ENCODE results near the gene LRRC71.
A peak's percentile ranks its signal among the peaks of the same experiment; 100 is the strongest.

The LRRC71 gene

DNA sequence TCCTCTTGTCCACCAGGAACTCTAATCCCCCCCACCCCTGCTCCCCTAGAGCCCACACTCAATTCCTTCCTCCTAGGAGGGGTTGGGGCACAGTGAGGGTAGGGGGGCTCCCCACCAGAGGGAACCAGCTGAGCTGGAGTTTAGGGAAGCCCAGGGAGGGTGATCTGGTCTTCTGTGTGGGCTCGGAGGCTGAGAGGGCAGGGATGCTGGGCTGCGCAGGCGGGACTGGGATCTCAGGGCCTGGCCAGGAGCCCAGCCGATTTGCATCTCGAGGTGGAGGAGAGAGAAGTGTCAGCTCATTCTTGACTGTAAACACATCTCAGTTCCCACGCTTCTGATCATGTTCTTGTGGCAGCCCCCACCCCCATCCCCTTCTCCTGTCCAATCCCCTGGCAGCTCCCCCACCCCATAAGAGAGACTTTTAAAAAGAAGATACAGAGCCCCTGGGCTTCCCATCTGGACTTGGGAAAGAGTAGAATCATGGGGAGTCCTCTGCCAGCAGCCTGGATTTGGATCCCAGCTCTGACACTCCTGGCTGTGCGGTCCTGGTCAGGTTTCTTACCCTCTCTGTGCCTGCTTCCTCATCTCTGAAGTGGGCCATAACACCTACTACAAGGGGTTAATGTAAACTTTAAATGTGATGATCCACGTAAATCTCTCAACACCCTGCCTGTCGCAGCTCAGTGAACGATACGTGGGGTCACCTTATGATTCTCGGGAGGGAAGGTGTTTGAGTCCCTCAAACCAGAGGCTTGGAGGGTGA, 20.3 kb upstream of the LRRC71 start:
- H3K4me3 ChIP-seq (ENCODE audit: control insufficient read depth, low read depth, low read length): no peak overlapping the region
- peak; percentile 77 for DNase-seq (ENCODE audit: low read depth)
- TF ChIP-seq, protein P1, sequence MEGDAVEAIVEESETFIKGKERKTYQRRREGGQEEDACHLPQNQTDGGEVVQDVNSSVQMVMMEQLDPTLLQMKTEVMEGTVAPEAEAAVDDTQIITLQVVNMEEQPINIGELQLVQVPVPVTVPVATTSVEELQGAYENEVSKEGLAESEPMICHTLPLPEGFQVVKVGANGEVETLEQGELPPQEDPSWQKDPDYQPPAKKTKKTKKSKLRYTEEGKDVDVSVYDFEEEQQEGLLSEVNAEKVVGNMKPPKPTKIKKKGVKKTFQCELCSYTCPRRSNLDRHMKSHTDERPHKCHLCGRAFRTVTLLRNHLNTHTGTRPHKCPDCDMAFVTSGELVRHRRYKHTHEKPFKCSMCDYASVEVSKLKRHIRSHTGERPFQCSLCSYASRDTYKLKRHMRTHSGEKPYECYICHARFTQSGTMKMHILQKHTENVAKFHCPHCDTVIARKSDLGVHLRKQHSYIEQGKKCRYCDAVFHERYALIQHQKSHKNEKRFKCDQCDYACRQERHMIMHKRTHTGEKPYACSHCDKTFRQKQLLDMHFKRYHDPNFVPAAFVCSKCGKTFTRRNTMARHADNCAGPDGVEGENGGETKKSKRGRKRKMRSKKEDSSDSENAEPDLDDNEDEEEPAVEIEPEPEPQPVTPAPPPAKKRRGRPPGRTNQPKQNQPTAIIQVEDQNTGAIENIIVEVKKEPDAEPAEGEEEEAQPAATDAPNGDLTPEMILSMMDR (conservative IDR thresholded peaks at IDR 0.05; ENCODE audit: control insufficient read depth, insufficient read depth, low read depth, low read length): no peak

DNA sequence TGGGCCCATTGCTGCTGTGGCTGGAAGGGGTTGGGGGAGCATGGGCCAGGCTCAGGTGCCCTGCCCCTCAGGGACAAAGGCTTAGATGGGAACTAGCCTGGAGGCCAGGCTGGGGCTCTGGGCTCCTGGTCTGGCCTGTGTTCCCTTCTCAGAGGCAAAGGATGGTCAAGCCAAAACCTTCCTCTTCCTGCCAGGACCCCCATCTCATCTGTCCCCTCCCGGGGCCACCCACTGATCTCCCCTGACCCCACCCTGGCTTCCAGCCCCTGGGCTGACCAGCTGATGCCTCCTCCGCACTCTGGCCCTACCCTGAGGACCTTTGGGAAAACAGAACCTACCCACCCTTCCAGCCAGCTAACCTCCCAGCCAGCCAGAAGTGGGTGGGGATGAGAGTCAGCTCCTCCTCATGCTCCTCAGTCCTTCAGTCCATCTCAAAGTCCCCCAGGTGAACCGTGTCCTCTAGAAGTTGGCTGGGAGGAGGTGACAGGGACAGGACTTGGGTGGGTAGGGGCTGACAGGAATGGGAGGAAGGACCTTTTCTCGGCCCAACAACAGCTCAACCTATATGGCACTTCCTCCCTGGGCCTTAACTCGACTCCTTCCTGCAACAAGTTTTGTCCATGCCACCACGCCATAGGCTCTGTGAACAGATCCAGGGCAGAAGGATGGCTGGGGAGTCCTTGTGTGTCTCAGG, 19.4 kb upstream of the LRRC71 start:
- TF ChIP-seq, protein P1 (conservative IDR thresholded peaks at IDR 0.05; ENCODE audit: control insufficient read depth, insufficient read depth, low read depth, low read length): no peak
- H3K4me3 ChIP-seq (ENCODE audit: control insufficient read depth, low read depth, low read length): no peak overlapping the region
- DNase-seq (ENCODE audit: low read depth): no peak

DNA sequence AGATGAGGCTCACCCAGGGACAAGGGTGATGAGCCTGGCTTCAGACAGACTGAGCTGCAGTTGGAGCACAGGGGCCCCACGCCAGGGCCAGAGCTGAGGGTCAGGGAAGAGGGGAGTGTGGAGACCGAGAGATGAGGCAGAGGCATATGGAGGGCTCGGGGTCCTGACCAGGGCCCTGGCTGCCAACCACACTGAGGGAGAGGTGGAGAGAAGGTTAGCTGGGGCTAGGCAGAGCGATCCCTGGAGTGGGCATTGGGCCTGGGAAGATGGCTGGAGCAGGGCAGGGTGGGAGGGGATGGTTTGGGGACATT, 18.9 kb upstream of the LRRC71 start:
- TF ChIP-seq, protein P1 (conservative IDR thresholded peaks at IDR 0.05; ENCODE audit: control insufficient read depth, insufficient read depth, low read depth, low read length): no peak
- H3K4me3 ChIP-seq (ENCODE audit: control insufficient read depth, low read depth, low read length): no peak overlapping the region
- DNase-seq (ENCODE audit: low read depth): no peak

DNA sequence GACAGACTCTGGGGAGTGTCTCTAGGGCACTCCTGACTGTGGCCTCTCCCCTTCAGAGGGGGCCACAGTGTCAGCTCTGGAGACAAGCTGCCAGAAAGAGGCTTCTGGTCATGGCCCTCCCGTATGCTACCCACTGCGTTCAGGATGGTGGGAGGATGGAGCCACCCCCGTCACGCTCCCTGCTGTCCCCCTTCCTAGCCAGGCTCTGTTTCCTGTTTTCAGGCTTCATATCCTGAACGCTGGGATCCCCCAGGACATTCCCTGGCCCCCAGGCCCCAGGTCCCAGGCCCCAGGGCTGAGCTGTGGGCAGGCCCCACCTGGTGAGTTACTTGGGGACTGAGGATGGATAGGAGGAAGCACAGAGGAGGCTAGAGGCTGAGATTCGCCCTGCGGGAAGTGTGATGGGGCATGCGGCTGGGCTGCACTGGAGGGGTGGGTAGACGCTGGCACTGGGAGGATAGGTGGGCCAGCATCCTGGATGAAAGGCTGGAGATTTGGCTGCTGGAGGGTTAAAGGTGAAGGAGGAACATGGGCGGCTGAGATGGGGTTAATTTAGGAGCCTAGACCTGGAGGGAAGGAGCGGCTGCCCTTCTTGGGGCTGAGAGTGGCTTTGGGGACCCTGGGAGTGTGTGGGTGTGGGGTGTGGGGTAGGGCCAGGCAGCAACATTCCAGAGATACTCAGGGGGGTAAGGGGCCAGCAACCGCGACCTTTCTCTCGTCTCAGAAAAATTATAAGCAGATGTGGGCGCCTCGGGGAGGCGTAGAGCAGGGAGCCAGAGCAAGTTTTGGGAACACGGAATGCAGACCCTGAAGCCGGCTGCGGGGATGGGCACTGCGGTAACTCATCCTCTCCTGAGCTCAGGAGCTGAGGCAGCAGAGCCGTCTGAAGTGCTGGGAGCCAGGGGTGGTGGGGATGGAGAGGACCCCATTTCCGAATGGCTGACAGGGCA, 18.2 kb upstream of the LRRC71 start:
- DNase-seq (ENCODE audit: low read depth): peak; percentile 35
- TF ChIP-seq, protein P1 (conservative IDR thresholded peaks at IDR 0.05; ENCODE audit: control insufficient read depth, insufficient read depth, low read depth, low read length): no peak
- H3K4me3 ChIP-seq (ENCODE audit: control insufficient read depth, low read depth, low read length): no peak overlapping the region

DNA sequence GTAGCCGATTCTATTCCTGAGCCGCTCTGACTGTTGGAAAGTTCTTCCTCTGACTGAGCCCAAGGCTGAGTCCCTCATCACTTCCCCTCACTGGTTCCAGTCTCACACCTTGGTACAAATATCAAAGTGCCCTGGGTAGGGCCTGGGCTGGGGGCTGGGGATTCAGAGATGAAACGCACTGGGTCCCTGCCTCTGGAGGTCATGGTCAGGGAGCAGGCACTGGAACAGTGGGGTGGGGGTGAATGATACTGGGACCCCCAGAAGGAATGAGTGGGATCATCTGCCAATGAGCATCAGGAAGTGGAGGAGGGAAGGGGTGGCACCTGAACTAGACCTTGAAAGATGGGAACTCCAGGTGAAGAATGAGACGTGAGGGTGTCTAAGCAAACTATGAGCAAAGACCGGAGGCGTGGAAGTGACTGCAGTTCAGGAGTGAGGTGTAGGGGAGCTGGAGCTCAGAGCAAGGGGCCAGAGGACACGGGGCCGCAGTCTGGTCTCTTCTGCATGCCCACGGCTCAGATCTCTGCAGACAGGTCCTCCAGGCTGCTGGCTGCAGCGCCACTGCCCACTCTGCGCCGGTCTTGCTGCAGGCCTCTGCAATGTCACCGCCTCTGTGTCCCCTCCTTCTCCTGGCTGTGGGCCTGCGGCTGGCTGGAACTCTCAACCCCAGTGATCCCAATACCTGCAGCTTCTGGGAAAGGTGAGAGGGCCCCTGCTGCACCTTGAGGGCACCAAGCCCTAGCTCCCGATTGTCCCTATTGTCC, 16.9 kb upstream of the LRRC71 start:
- TF ChIP-seq, protein P1 (conservative IDR thresholded peaks at IDR 0.05; ENCODE audit: control insufficient read depth, insufficient read depth, low read depth, low read length): no peak
- H3K4me3 ChIP-seq (ENCODE audit: control insufficient read depth, low read depth, low read length): no peak overlapping the region
- no peak for DNase-seq (ENCODE audit: low read depth)
